Astrocyte of the hippocampus (primary cell): ENCODE data around the gene PJA1.
A peak's percentile ranks its signal among the peaks of the same experiment; 100 is the strongest.

ENCODE experiments used
- DNase-seq: peaks from one replicate; pipeline ENCODE4 v3.0.0; 2011; ENCODE audit warnings: low read depth, low spot score

The PJA1 gene

GRCh38 chrX:69165087-69165651 lies at the start of gene PJA1:
Gene PJA1, minus strand, starts transcription at chrX:69165453. Its CDS starts 2,380 bp downstream, at chrX:69163073.
- peak; percentile 82 for DNase-seq

GRCh38 chrX:69214463-69214862 lies 49.2 kb upstream of the PJA1 start:
- DNase-seq = no peak

GRCh38 chrX:69211701-69212100 lies 46.4 kb upstream of the PJA1 start:
- no peak for DNase-seq

GRCh38 chrX:69210581-69210980 lies 45.3 kb upstream of the PJA1 start:
- DNase-seq = no peak

- DNase-seq = no peak
Measured at GRCh38 chrX:69207216-69207615, 42.0 kb upstream of the PJA1 start.

- no peak for DNase-seq
Measured at GRCh38 chrX:69203638-69204037, 38.4 kb upstream of the PJA1 start.

GRCh38 chrX:69197690-69198089 lies 32.4 kb upstream of the PJA1 start:
- no peak for DNase-seq

GRCh38 chrX:69196666-69197065 lies 31.4 kb upstream of the PJA1 start:
- DNase-seq = no peak

GRCh38 chrX:69195810-69196209 lies 30.6 kb upstream of the PJA1 start:
- no peak for DNase-seq

- no peak for DNase-seq
Measured at GRCh38 chrX:69195192-69195591, 29.9 kb upstream of the PJA1 start.

- no peak for DNase-seq
Measured at GRCh38 chrX:69192603-69193002, 27.4 kb upstream of the PJA1 start.

- no peak for DNase-seq
Measured at GRCh38 chrX:69189576-69190371, 24.5 kb upstream of the PJA1 start.

- DNase-seq = no peak
Measured at GRCh38 chrX:69186651-69187050, 21.4 kb upstream of the PJA1 start.

- no peak for DNase-seq
Measured at GRCh38 chrX:69185886-69186285, 20.6 kb upstream of the PJA1 start.

GRCh38 chrX:69185141-69185540 lies 19.9 kb upstream of the PJA1 start:
- no peak for DNase-seq

GRCh38 chrX:69182818-69183380 lies 17.6 kb upstream of the PJA1 start:
- no peak for DNase-seq

GRCh38 chrX:69179380-69179911 lies 14.2 kb upstream of the PJA1 start:
- peak; percentile 50 for DNase-seq

- DNase-seq = no peak
Measured at GRCh38 chrX:69178592-69178991, 13.3 kb upstream of the PJA1 start.

GRCh38 chrX:69177511-69178162 lies 12.4 kb upstream of the PJA1 start:
- no peak for DNase-seq

- no peak for DNase-seq
Measured at GRCh38 chrX:69176053-69176452, 10.8 kb upstream of the PJA1 start.

- no peak for DNase-seq
Measured at GRCh38 chrX:69173906-69174305, 8.7 kb upstream of the PJA1 start.

GRCh38 chrX:69172937-69173336 lies 7.7 kb upstream of the PJA1 start:
- no peak for DNase-seq
